HG03175 (cell line): ENCODE results near the gene ENOSF1.

ENCODE experiments used
- ATAC-seq: cut with Tn5 transposase; IDR thresholded peaks from one replicate; pipeline ENCODE4 v1.9.1; 2021; ENCODE audit warnings: mild to moderate bottlenecking, moderate library complexity; ENCODE audit not compliant: unreplicated experiment

Gene ENOSF1

DNA sequence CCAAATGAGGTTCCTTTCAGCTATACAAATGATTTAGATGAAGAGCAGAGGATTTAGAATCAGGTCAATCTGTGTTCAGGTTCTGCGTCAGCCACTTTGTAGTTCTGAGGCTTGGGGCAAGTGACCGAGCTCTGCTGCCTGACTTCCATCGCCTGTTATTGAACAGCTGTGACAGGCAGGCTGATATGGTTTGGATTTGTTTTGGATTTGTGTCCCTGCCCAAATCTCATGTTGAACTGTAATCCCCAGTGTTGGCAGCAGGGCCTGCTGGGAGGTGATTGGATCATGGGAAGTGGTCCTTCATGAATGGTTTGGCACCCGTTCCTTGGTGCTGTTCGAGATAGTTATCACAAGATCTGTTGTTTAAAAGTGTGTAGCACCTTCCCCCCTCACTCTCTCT, 36.4 kb downstream of the ENOSF1 start:
- no peak for ATAC-seq

DNA sequence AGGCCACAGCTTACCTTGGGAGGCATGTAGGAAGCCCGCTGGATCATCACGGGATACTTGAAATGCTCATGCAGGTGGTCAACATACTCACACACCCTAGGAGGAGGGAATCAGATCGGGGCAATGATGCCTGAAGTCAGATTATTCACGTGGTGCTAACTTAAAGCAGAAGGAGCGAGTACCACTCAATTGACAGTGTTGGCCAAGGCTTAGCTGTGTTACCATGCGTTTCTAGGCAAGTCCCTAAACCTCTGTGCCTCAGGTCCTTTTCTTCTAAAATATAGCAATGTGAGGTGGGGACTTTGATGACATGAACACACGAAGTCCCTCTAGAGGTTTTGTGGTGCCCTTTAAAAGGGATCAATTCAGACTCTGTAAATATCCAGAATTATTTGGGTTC, 37.1 kb downstream of the ENOSF1 start:
- ATAC-seq = no peak

DNA sequence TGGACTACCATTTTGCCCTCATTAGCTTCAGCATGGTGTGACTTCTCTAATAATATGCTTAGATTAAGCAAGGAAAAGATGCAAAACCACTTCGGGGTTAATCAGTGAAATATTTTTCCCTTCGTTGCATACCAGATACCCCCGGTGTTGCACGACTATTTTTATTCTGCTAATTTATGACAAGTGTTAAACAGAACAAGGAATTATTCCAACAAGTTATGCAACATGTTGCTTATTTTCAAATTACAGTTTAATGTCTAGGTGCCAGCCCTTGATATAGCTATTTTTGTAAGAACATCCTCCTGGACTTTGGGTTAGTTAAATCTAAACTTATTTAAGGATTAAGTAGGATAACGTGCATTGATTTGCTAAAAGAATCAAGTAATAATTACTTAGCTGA, 38.7 kb downstream of the ENOSF1 start:
- no peak for ATAC-seq

DNA sequence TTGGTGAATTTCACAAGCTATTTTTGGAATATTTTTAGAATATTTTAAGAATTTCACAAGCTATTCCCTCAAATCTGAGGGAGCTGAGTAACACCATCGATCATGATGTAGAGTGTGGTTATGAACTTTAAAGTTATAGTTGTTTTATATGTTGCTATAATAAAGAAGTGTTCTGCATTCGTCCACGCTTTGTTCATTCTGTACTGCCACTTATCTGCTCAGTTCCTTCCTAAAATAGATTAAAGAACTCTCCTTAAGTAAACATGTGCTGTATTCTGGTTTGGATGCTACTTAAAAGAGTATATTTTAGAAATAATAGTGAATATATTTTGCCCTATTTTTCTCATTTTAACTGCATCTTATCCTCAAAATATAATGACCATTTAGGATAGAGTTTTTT, 39.1 kb downstream of the ENOSF1 start:
- ATAC-seq = no peak

DNA sequence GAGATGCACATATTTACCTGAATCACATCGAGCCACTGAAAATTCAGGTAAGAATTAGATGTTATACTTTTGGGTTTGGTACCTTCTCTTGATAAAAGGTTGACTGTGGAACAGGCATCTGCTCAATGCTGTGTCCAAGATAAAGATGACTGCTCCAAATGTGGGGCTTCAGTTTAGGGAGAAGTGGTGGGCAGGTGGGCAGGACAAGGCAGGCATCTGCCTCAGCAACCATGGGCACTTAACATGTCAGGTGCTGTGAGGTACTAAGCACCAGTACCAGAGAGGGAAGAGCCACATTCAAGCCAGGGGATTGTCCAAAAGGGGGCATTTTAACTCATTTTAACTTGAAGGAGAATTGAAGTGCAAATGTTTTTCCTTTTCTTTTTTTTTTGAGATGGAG, 41.0 kb downstream of the ENOSF1 start:
- no peak for ATAC-seq

DNA sequence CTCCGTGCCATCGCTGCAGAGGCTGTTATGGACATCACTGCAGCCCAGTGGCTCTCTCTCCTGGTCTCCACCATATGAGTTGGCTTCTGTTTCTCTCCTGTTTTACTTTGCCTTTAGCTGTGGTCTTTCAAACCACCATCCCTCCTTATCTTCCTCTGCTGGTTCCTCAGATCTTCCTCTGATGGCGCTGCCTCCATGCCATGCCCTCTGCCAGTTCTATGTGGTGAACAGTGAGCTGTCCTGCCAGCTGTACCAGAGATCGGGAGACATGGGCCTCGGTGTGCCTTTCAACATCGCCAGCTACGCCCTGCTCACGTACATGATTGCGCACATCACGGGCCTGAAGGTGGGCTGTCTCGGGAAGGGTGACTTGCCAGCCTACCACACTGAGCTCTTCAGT, 41.9 kb downstream of the ENOSF1 start:
- ATAC-seq = no peak

DNA sequence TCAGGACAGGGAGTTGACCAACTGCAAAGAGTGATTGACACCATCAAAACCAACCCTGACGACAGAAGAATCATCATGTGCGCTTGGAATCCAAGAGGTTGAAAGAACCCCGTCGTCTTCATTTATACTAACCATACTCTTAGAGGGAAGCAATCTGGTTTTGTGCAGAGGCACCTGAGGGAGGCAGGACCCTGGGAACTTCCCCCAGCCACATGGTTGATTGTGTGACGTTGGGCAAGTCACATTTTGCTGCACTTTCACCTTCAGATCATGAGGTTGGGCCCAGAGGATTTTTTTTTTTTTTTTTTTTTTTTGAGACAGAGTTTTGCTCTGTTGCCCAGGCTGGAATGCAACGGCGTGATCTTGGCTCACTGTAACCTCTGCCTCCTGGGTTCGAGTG, 43.4 kb downstream of the ENOSF1 start:
- no peak for ATAC-seq

DNA sequence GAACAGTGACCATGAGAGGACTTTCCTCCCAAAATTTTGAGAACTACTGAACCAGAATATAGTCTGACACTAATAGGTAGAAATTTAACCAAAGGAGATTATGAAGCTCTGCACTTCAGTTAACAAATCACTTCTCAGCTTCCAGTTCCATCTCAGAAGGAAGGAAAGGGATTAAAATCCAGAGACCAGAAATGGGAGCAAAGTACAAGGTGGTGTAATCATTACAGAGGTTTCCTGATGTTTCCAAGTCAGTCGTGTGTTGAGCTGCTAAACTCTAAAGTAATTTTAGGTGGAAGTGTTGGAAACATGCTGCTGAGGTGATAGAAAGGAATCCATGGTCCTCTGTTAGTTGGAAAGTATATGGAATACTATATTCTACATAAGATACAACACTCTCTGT, 44.2 kb downstream of the ENOSF1 start:
- ATAC-seq = no peak

DNA sequence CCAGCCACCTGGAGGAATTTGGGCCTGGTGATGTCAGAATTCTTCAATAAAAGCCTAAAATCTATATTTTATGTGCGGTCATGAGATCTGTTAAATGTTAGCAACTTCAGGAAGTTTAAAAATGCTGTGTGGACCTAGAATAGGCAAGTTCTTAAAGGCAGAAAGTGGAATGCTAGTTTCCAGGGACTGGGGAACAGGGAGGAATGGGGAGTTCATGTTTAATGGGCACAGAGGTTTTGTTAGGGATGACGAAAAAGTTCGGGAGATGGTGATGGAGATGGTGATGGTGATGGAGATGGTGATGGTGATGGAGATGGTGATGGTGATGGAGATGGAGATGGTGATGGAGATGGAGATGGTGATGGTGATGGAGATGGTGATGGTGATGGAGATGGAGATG, 45.8 kb downstream of the ENOSF1 start:
- no peak for ATAC-seq

DNA sequence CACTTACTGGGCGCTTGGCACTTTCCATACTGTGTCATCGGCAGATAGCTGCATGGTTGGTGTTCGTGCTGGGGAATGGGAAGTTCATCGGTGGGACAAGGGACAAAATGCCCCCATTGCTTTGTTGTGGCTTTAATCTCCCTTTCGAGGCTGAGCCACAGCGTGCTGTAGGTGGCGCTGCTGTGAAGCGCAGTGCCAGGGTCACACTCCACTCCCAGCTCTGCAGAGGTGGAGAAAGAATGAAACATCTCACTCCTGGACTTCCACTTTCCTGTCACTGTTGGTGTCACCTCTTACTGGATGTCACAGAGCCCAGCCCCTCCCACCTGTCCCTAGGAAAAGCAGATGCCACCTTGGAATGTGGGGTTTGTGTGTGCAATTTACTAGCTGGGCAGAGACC, 46.3 kb downstream of the ENOSF1 start:
- ATAC-seq = no peak

DNA sequence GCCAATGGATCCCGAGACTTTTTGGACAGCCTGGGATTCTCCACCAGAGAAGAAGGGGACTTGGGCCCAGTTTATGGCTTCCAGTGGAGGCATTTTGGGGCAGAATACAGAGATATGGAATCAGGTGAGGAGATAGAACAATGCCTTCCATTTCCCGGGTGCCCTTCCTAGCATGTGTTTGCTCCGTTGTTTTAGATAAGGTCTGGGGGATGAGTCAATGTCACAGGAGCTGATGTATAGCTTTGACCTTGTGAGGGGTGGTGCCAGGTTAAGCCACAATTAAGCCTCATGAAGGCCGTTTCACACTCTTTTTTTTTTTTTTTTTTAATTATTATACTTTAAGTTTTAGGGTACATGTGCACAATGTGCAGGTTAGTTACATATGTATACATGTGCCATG, 50.2 kb downstream of the ENOSF1 start:
- ATAC-seq = no peak

DNA sequence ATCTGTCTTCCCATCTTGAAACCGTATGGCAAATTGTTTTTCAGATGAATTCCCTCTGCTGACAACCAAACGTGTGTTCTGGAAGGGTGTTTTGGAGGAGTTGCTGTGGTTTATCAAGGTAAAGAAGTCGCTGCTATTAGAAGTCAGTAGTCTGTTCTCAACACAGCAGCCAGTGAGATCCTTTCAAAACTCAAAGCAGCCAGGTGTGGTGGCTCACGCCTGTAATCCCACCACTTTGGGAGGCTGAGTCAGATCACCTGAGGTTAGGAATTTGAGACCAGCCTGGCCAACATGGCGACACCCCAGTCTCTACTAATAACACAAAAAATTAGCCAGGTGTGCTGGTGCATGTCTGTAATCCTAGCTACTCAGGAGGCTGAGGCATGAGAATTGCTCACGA, 52.8 kb downstream of the ENOSF1 start:
- ATAC-seq = no peak

DNA sequence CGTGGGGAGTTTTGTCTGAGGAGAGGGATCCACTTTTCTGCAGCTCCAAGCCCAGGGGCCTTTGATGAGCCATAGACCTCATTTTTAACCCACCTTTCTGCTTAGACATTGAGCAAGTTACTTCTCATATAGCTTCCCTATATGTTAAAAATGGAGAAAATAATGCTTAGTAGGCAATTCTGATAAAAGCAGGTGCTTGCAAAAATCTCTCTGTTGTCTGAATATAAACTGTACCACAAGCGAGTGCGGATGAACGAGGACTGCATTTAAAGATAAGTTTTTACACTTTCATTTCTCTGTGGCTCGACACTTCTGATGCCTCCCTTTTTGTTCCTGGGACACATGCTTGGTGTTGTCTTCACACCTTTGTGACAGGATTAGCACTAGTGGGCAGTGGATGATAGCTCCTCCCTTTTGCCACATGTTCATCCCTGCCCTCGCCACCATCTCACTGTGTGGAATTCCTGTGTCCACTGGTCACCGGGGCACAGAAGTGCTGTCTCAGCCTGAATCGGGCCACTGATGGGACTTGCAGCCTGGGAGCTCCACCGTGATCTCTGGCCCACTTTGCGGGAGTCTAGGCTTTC, 53.4 kb downstream of the ENOSF1 start:
- no peak for ATAC-seq

DNA sequence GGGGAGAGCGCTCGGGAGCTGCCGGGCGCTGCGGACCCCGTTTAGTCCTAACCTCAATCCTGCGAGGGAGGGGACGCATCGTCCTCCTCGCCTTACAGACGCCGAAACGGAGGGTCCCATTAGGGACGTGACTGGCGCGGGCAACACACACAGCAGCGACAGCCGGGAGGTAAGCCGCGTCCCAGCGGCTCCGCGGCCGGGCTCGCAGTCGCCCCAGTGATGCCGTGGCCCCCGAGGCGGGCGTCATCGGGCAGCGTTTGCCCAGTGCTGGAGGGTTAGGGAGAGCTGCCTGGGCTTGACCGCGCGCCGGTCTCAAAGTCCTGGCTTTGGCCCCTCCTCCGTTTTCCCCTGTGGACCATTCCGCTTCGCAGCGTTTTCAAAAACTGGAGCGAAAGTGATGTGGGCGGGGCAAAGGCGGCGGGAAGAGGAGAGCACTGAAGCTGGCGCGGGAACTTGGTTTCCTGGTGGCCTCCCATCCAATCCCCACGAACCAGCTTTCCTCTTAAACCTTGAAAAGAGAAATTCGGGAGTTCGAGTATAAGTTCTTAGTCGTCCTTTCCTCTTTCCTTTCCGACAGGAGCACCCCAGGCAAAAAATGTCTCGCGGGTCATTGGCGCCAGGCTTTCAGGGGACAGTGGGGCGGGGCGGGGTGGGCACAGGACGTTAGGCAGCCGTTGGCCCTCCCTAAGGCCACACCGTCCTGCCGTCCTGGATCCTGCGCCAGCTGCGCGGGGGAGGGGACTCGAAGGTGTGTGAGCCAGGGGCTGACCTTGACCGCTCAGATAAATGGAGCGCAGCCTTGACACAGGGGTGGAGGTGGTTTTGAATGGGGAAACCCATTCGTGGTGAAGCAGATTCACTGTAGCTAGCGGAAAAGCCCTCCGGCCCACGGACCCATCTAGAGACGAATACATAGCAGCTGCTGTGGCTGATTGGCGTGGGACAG, 54.2 kb downstream of the ENOSF1 start:
- peak; percentile 56 for ATAC-seq

DNA sequence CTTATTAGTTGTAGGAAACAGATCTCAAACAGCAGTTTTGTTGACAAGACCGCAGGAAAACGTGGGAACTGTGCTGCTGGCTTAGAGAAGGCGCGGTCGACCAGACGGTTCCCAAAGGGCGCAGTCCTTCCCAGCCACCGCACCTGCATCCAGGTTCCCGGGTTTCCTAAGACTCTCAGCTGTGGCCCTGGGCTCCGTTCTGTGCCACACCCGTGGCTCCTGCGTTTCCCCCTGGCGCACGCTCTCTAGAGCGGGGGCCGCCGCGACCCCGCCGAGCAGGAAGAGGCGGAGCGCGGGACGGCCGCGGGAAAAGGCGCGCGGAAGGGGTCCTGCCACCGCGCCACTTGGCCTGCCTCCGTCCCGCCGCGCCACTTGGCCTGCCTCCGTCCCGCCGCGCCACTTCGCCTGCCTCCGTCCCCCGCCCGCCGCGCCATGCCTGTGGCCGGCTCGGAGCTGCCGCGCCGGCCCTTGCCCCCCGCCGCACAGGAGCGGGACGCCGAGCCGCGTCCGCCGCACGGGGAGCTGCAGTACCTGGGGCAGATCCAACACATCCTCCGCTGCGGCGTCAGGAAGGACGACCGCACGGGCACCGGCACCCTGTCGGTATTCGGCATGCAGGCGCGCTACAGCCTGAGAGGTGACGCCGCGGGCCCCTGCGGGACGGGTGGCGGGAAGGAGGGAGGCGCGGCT, 55.0 kb downstream of the ENOSF1 start, which contains the start of gene TYMS:
Gene TYMS, plus strand, starts transcription at position 343 of the 690 bp plus-strand sequence. Its CDS starts 90 bp downstream, at position 433.
- peak; percentile 43 for ATAC-seq

DNA sequence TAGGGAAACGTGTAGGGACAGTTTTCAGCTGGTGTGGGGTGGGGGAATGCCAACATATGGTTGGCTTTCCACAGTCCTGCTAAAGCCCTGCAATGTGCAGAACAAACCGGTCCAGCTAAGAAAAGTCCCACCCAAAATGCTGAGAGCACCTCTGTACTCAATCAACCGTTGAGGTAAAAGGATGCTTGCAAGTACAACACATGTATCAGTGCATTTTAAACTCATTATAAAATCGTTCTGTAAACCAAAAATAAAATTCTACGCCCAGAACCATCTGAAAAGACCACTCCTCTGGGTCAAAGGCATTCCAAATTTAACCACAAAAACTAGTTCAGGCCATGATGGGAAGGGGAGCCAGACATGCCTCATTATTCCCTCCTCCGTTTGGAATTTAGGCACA, 57.0 kb downstream of the ENOSF1 start:
- ATAC-seq = no peak

DNA sequence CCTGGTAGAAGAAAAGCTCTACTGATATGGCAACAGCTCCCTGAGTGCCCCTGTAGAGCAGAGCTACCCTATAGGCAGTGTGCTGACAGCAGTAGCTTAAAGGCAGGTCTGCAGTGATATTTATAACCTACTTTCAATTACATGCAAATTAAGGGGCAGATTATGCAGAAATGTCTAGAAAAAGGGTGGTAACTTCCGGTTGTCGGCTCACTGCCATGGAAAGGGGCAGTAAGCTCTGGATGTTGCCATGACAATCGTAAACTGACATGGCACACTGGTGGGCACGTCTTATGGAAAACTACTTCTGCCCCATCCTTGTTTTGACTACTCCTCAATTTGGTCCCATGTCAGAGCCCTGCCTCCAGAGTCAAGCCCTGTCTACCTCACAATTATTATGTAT, 57.8 kb downstream of the ENOSF1 start:
- no peak for ATAC-seq

DNA sequence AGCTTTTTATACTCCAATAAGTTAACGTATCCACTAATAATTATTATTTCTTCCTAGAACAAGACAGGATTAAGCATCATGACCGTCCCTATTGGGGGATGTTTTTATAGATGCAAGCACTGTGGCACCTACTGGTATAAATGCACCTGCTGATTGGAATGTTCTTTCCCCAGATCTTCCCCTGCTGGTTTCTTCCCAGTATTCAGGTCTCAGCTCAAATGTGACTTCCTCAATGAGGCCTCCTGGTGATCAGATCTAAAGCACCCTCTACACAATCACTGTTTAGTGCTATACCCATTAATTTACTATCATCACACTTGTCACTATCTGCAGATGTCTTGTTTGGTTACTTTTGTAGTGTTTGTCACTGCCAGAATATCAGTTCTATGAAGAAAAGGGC, 58.9 kb downstream of the ENOSF1 start:
- no peak for ATAC-seq

DNA sequence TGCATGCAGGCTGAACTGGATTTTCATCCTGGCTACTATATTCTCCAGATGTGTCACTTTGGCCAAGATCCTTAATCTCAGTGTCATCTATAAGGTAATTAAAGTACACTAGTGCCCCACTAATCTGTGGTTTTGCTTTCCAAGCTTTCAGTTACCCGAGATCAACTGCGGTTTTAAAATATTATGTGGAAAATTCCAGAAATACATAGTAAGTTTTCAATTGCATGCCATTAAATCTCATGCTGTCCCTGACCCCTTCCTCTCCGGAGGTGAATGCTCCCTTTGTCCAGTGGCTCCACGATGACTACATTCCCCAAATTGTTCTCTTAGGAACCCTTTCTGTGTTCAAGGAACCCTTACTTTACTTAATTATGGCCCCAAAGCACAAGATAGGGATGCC, 60.3 kb downstream of the ENOSF1 start:
- no peak for ATAC-seq

DNA sequence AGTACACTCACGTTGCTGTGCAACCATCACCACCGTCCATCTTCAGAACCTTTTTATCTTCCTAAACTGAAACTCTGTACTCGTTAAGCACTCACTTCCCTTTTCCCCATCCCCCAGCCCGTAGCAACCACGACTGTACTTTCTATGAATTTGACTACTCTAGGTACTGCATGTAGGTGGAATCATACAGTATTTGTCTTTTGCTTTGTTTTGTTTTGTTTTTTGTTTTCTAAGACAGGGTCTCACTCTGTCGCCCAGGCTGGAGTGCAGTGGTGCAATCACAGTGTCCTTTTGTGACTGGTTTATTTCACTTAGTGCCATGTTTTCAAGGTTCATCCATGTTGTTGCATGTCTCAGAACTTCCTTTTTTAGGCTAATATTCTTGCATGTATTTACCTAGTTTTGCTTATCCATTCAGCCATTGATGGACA, 62.0 kb downstream of the ENOSF1 start:
- peak; percentile 97 for ATAC-seq

DNA sequence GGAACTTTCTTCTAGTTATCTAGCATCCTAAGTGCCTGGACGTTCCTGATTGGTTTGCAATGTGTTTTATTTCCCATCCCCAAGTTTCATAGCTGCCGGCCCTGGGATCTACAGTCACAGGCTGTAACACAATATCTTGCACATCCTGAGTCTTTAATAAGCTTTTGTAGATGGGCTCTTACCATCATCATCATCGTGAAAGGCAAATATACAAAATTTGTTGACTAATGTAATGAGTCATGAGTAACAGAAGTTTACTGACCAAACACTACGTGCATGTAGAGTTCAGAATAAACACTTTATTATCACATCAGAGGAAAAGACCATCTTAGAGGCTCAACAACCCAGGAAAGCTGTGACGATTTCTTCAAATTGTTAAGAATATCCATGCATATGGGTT, 63.1 kb downstream of the ENOSF1 start:
- ATAC-seq = no peak

DNA sequence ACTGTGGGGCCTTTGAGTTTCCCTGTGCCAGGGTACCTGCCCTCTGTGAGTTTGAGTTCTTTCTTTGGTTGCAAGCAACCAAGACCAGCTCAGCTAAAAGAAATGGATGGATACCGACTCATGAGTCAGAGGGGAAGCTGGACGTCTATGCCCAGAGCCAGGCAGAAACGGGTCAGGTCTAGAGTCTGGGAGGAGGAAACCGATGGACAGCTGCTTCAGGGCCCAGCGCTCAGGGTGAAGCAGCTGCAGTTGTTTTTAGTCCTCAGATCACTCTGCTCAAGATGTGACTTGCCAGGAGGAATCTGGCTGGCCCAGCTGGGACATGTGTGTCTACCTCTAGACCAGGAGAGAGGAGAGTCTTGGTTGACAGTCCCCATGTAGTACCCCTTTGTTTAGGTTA, 65.1 kb downstream of the ENOSF1 start:
- ATAC-seq = no peak
